Activated effector memory CD4-positive, alpha-beta T cell treated with anti-CD3 and anti-CD28 coated beads, Interleukin-2, amount 50 U/mL, for 16 hours (primary cell): Measurements from ENCODE around the gene RALGPS1.
A peak's percentile ranks its signal among the peaks of the same experiment; 100 is the strongest.

ENCODE experiments used
- DNase-seq: peaks from one replicate; pipeline ENCODE4 v3.0.0-alpha.2; 2020

Gene RALGPS1

GRCh38 chr9:127213859-127214258 lies 299.3 kb downstream of the RALGPS1 start:
- DNase-seq, result no peak

GRCh38 chr9:127214421-127215267 lies 300.1 kb downstream of the RALGPS1 start:
- DNase-seq, result peak; percentile 84

- peak; percentile 56 for DNase-seq
These were observed 301.0 kb downstream of the RALGPS1 start for GRCh38 chr9:127215268-127216209.

GRCh38 chr9:127216210-127216887 lies 301.8 kb downstream of the RALGPS1 start:
- DNase-seq, result no peak

- no peak for DNase-seq
These were observed 302.3 kb downstream of the RALGPS1 start for GRCh38 chr9:127216888-127217217.

- no peak for DNase-seq
These were observed 304.2 kb downstream of the RALGPS1 start for GRCh38 chr9:127218818-127219217.

GRCh38 chr9:127219520-127219919 lies 304.9 kb downstream of the RALGPS1 start:
- DNase-seq, result no peak

GRCh38 chr9:127221695-127222094 lies 307.1 kb downstream of the RALGPS1 start:
- DNase-seq, result no peak

GRCh38 chr9:127222388-127223095 lies 308.0 kb downstream of the RALGPS1 start:
- DNase-seq, result no peak

- DNase-seq, result no peak
These were observed 308.7 kb downstream of the RALGPS1 start for GRCh38 chr9:127223266-127223665.

- DNase-seq, result no peak
These were observed 309.2 kb downstream of the RALGPS1 start for GRCh38 chr9:127223810-127224177.

- DNase-seq, result peak; percentile 95
These were observed 309.7 kb downstream of the RALGPS1 start for GRCh38 chr9:127224178-127224882.

- DNase-seq, result peak; percentile 96
These were observed 310.5 kb downstream of the RALGPS1 start for GRCh38 chr9:127224883-127225739.

- DNase-seq, result no peak
These were observed 311.4 kb downstream of the RALGPS1 start for GRCh38 chr9:127225801-127226625.

GRCh38 chr9:127229691-127230417 lies 315.3 kb downstream of the RALGPS1 start:
- no peak for DNase-seq

GRCh38 chr9:127231666-127232065 lies 317.1 kb downstream of the RALGPS1 start:
- no peak for DNase-seq

- no peak for DNase-seq
These were observed 318.4 kb downstream of the RALGPS1 start for GRCh38 chr9:127232833-127233549.

GRCh38 chr9:127233550-127233949 lies 319.0 kb downstream of the RALGPS1 start:
- DNase-seq, result no peak

GRCh38 chr9:127233989-127234388 lies 319.4 kb downstream of the RALGPS1 start:
- no peak for DNase-seq
